GF-D8 (cell line): Measurements from ENCODE around the gene JHY.

Experiments used
- DNase-seq: peaks from one replicate; lab custom pipeline; 2025; lab: John Stamatoyannopoulos, UW

The JHY gene

GRCh38 chr11:122954455-122954854 lies 71.9 kb downstream of the JHY start:
- no peak for DNase-seq

GRCh38 chr11:122963961-122964360 lies 81.4 kb downstream of the JHY start:
- DNase-seq: no peak

- DNase-seq: no peak
These were observed 93.6 kb downstream of the JHY start for GRCh38 chr11:122976061-122976733.

- no peak for DNase-seq
These were observed 94.3 kb downstream of the JHY start for GRCh38 chr11:122976734-122977469.

- no peak for DNase-seq
These were observed 95.1 kb downstream of the JHY start for GRCh38 chr11:122977470-122978298.

- DNase-seq: no peak
These were observed 95.7 kb downstream of the JHY start for GRCh38 chr11:122978299-122978620.

GRCh38 chr11:122979103-122979814 lies 96.7 kb downstream of the JHY start:
- DNase-seq: no peak

- no peak for DNase-seq
These were observed 97.4 kb downstream of the JHY start for GRCh38 chr11:122979815-122980595.

GRCh38 chr11:122981388-122982264 lies 99.1 kb downstream of the JHY start, which contains the start of gene BSX:
BSX (minus strand) TSS chr11:122981834; CDS start chr11:122981671, 163 bp downstream.
- DNase-seq: no peak

GRCh38 chr11:122983438-122984185 lies 101.1 kb downstream of the JHY start:
- no peak for DNase-seq

- no peak for DNase-seq
These were observed 101.8 kb downstream of the JHY start for GRCh38 chr11:122984186-122985011.

- DNase-seq: no peak
These were observed 113.0 kb downstream of the JHY start for GRCh38 chr11:122995526-122995925.

GRCh38 chr11:122998727-122999366 lies 116.3 kb downstream of the JHY start:
- DNase-seq: no peak

GRCh38 chr11:123000721-123001120 lies 118.2 kb downstream of the JHY start:
- no peak for DNase-seq

- no peak for DNase-seq
These were observed 124.4 kb downstream of the JHY start for GRCh38 chr11:123006860-123007542.
